ENCODE measurements around the gene YWHAE. TPM values are rescaled to one million over a fixed set of nuclear protein-coding genes. Genes with fewer than 3 reads are reported as not detected.
"Not testable (repeated sequence)": the region's sequence is repeated elsewhere in the genome, so short reads cannot be mapped to it uniquely, and the experiment has no call there.

Gene YWHAE
- total RNA-seq, 1 experiment from 2014 or later = 1,282 TPM

- DNase-seq = no peak
- Histone ChIP-seq H3K14ac (ENCODE audit: insufficient read depth, low read length) (no peak overlapping the region), H3K23me2 (ENCODE audit: insufficient read length, low read depth, low read length, poor library complexity, severe bottlenecking) (no peaks in the 10 kb centered on the region), H2BK120ac (ENCODE audit: low read depth, low read length, poor library complexity, severe bottlenecking) (no peak overlapping the region), H4K20me1 (ENCODE audit: control insufficient read depth, insufficient read depth, insufficient read length) (no peaks in the 10 kb centered on the region), H2BK15ac (ENCODE audit: low read depth, low read length) (no peak overlapping the region), H4K5ac (ENCODE audit: insufficient read length, low read depth, low read length) (no peak overlapping the region), H3K18ac (ENCODE audit: insufficient read length, low read depth, low read length) (no peak overlapping the region), H3K4me2 (ENCODE audit: insufficient read depth, insufficient read length, low read length) (no peak overlapping the region), H3K9ac (ENCODE audit: extremely low read depth, insufficient read length, low read length) (no peak overlapping the region), H4K8ac (replicated peaks; ENCODE audit: insufficient read length, low read depth, low read length) (no peak overlapping the region), H3K27me3 (ENCODE audit: insufficient read depth, low read length) (no peaks in the 10 kb centered on the region), H3T11ph (ENCODE audit: low read length) (no peak overlapping the region), H3K23ac (ENCODE audit: insufficient read length, low read depth, low read length) (no peak overlapping the region), H4K91ac (ENCODE audit: insufficient read length, low read depth, low read length) (no peak overlapping the region), H2BK12ac (ENCODE audit: insufficient read length, low read depth, low read length) (no peak overlapping the region), H2AK5ac (ENCODE audit: insufficient read length, low read length) (no peak overlapping the region), H2BK5ac (ENCODE audit: insufficient read length, low read length) (no peak overlapping the region), H3K4me1 (ENCODE audit: insufficient read depth, low read length) (no peaks in the 10 kb centered on the region; the same call in 1 of the 2 replicates), H3K79me1 (ENCODE audit: insufficient read depth, low read depth, low read length, poor library complexity, severe bottlenecking) (peaks cover 2% of the 10 kb centered on the region), H3K9me3 (ENCODE audit: control insufficient read depth, low read depth, low read length) (no peaks in the 10 kb centered on the region), H2AFZ (ENCODE audit: low read length) (no peak overlapping the region), H3K56ac (ENCODE audit: insufficient read length, low read depth, low read length) (no peak overlapping the region), H2BK20ac (ENCODE audit: low read depth, low read length, poor library complexity, severe bottlenecking) (no peak overlapping the region), H3K4ac (ENCODE audit: low read depth, low read length) (no peak overlapping the region), H3K27ac (ENCODE audit: insufficient read length, low read depth, low read length) (no peak overlapping the region), H3K79me2 (ENCODE audit: insufficient read depth, low read length) (peaks cover 93% of the 10 kb centered on the region)
- no peaks in the 10 kb centered on the region for H3K9me3 Mint-ChIP-seq
- H3K27me3 Mint-ChIP-seq (ENCODE audit: low read depth) = no peaks in the 10 kb centered on the region
- H3K4me1 Mint-ChIP-seq = peaks cover 54 to 64% of the 10 kb centered on the region in 2 experiments
- H3K27ac Mint-ChIP-seq = peak overlapping the region in 1 of 3 experiments; percentile 83; a peak in 2 of 7 replicates
- peaks cover 0 to 13% (median 11%) of the 10 kb centered on the region in 3 experiments; a peak in 5 of 7 replicates for H3K36me3 Mint-ChIP-seq (ENCODE audit: insufficient read depth in 1 of 3, low read depth in 3 of 3)
- no peak overlapping the region for H3K4me3 Mint-ChIP-seq
- no peak for TF ChIP-seq CTCF (conservative IDR thresholded peaks at IDR 0.05)
- no CpG with 5 or more reads among the region's 6 CpGs for WGBS (ENCODE audit: extremely low coverage, insufficient read length, low lambda C conversion rate)
Measured at GRCh38 chr17:1390432-1391367, 9.3 kb downstream of the YWHAE start.

GRCh38 chr17:1387490-1388227, 12.4 kb downstream of the YWHAE start:
- Mint-ChIP-seq H3K4me1 (peaks cover 45 to 51% of the 10 kb centered on the region in 2 experiments), H3K27ac (peak overlapping the region in 1 of 3 experiments; percentile 88; a peak in 3 of 7 replicates), H3K36me3 (ENCODE audit: insufficient read depth in 1 of 3, low read depth in 3 of 3) (peaks cover 0 to 18% (median 14%) of the 10 kb centered on the region in 3 experiments; a peak in 5 of 7 replicates)
- not testable (repeated sequence) for H3K4me3 Mint-ChIP-seq; H3K9me3 ChIP-seq (ENCODE audit: control insufficient read depth, low read depth, low read length); H3K9ac ChIP-seq (ENCODE audit: extremely low read depth, insufficient read length, low read length); H3K18ac ChIP-seq (ENCODE audit: insufficient read length, low read depth, low read length); H3K23ac ChIP-seq (ENCODE audit: insufficient read length, low read depth, low read length); H3K27me3 Mint-ChIP-seq (ENCODE audit: low read depth); H3K79me1 ChIP-seq (ENCODE audit: insufficient read depth, low read depth, low read length, poor library complexity, severe bottlenecking); H4K8ac ChIP-seq (replicated peaks; ENCODE audit: insufficient read length, low read depth, low read length); H3K9me3 Mint-ChIP-seq; H2BK12ac ChIP-seq (ENCODE audit: insufficient read length, low read depth, low read length); H4K5ac ChIP-seq (ENCODE audit: insufficient read length, low read depth, low read length); H3K27me3 ChIP-seq (ENCODE audit: insufficient read depth, low read length); H3K23me2 ChIP-seq (ENCODE audit: insufficient read length, low read depth, low read length, poor library complexity, severe bottlenecking); H3K4me1 ChIP-seq (ENCODE audit: insufficient read depth, low read length); H2BK120ac ChIP-seq (ENCODE audit: low read depth, low read length, poor library complexity, severe bottlenecking); H3K4me2 ChIP-seq (ENCODE audit: insufficient read depth, insufficient read length, low read length); H3K27ac ChIP-seq (ENCODE audit: insufficient read length, low read depth, low read length); H2BK20ac ChIP-seq (ENCODE audit: low read depth, low read length, poor library complexity, severe bottlenecking); H2AK5ac ChIP-seq (ENCODE audit: insufficient read length, low read length); H2BK15ac ChIP-seq (ENCODE audit: low read depth, low read length); H2AFZ ChIP-seq (ENCODE audit: low read length); DNase-seq; H3K14ac ChIP-seq (ENCODE audit: insufficient read depth, low read length); H3K56ac ChIP-seq (ENCODE audit: insufficient read length, low read depth, low read length); H3K4ac ChIP-seq (ENCODE audit: low read depth, low read length); H4K20me1 ChIP-seq (ENCODE audit: control insufficient read depth, insufficient read depth, insufficient read length); H2BK5ac ChIP-seq (ENCODE audit: insufficient read length, low read length); H3T11ph ChIP-seq (ENCODE audit: low read length); H4K91ac ChIP-seq (ENCODE audit: insufficient read length, low read depth, low read length)
- peaks cover 94% of the 10 kb centered on the region for H3K79me2 ChIP-seq (ENCODE audit: insufficient read depth, low read length)
- WGBS (ENCODE audit: extremely low coverage, insufficient read length, low lambda C conversion rate) = no CpG with 5 or more reads among the region's 22 CpGs

All from H9 (cell line).